Left renal pelvis (tissue), 4 donors: ENCODE data around the gene HLA-DMA. TPM values are rescaled to one million over a fixed set of nuclear protein-coding genes. Genes with fewer than 3 reads are reported as not detected.
"Not testable (repeated sequence)": the region's sequence is repeated elsewhere in the genome, so short reads cannot be mapped to it uniquely, and the experiment has no call there.

ENCODE experiments used
- DNase-seq, 4 donors: peaks; one replicate each; pipeline ENCODE4 v3.0.0-alpha.2; 2013; ENCODE audit warnings: low read depth in 4 of 4, low spot score in 3 of 4
- polyA plus RNA-seq, 4 donors: library from polyadenylated mRNA; unstranded; fragments of 120-200 nt; gene quantifications; one replicate each; pipeline ENCODE4 v1.2.1, GENCODE V29; 2013; ENCODE audit not compliant: insufficient read length in 4 of 4

The HLA-DMA gene
- polyA plus RNA-seq, 4 donors, result 6.2 to 18.5 (median 15.6) TPM

DNA sequence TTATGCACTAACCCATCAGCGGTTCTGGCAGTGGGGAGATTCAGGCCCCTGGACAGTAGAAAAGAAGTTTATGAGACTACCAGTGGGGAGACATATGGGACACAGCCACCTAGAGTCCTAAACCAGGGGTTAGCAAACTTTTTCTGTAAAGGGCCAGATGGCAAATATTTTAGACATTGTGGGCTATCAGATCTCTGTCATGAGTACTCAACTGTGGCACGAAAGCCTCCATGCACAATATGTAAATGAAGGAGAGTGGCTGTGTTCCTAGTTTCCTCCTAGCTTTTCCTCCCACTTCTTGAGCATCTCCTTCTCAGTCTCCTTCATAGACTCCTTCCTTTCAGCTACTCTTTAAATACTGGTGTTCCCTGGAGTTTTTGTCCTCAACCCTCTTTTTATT, 3.3 kb upstream of the HLA-DMA start:
- no peak for DNase-seq

- no peak for DNase-seq
These were observed 2.3 kb upstream of the HLA-DMA start for GRCh38 chr6:32954986-32955802.

DNA sequence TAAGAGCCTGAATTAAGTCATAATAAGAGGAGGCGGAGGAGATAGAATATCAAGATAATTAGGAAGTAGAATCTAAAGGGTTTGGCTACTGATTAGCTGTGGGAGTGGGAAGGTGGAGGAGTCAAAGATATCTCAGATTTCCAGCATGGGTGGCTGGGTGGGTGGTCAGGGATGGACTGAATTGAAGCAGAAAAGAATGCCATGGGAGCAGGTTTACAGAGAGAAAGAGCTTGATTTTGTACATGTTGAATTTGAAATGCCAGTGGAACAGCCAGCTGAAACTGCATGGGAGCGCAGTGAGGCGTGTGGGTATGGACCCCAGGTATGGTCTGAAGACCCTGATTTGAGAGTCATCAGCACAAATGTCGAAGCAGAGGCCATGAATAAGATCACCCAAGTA, 1.4 kb upstream of the HLA-DMA start:
- DNase-seq, result no peak

DNA sequence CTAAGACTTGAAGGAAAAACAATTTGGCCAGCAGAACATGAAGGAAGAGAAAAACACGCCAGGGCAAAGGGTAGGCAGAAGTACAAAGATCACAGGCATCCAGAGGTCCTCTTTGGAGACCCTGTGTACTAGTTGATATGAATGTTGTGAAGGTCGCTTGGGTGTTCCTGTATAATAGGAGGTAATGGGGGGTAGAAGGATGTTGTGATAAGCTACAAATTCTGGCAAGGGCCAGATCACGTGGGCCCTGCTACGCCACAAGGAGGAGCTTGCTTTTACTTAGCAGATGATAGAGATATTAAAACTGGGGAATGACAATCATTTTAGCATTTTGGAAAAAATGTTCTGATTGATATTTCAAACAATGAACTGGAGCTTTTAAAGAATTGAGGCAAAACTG, 878 bp upstream of the HLA-DMA start:
- no peak for DNase-seq

DNA sequence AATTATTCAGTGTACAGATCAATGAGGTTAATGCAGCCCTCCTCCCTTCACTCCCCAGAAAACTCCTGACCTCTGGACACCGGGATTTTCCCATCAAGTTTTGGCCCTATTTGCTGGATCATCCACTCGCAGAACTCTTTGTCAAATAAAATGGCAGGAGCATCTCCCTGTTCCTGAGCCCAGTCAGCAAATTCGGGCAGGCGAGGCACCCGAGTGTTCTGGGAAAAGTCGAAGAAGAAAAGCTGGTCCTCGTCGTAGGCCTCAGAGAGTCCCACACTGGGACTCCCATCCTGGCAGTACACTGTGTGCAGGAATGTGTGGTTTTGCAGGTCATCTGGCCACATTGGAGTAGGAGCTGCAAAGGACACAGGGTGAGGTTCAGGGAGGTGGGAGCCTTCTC, 2.4 kb downstream of the HLA-DMA start:
- DNase-seq, result no peak

DNA sequence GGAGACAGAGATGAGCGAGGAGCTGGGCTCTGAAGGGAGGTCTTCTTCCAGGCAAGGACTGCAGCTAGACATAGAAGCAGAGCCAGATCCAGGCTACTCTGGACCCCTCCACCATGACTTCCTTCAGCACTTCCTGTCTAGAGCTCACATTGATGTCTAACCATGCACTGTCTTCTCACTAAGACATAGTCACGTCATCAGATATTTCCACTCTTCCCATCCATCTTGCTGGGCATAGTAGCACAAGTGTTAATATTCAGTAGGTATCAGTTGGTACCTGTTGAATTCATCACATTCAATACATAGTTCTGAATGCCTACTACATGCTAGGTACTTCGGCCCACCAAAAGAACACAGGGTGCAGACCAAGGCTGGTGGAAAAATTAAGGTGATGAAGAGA, 2.9 kb downstream of the HLA-DMA start:
- no peak for DNase-seq

GRCh38 chr6:32949113-32949512, 3.8 kb downstream of the HLA-DMA start:
- no peak for DNase-seq

GRCh38 chr6:32947552-32948465, 5.1 kb downstream of the HLA-DMA start:
- DNase-seq, result no peak

- no peak for DNase-seq
These were observed 6.0 kb downstream of the HLA-DMA start for GRCh38 chr6:32946893-32947292.

- DNase-seq, result no peak
These were observed 6.9 kb downstream of the HLA-DMA start for GRCh38 chr6:32945953-32946352.

- DNase-seq, result no peak
These were observed 7.7 kb downstream of the HLA-DMA start for GRCh38 chr6:32945108-32945760.

DNA sequence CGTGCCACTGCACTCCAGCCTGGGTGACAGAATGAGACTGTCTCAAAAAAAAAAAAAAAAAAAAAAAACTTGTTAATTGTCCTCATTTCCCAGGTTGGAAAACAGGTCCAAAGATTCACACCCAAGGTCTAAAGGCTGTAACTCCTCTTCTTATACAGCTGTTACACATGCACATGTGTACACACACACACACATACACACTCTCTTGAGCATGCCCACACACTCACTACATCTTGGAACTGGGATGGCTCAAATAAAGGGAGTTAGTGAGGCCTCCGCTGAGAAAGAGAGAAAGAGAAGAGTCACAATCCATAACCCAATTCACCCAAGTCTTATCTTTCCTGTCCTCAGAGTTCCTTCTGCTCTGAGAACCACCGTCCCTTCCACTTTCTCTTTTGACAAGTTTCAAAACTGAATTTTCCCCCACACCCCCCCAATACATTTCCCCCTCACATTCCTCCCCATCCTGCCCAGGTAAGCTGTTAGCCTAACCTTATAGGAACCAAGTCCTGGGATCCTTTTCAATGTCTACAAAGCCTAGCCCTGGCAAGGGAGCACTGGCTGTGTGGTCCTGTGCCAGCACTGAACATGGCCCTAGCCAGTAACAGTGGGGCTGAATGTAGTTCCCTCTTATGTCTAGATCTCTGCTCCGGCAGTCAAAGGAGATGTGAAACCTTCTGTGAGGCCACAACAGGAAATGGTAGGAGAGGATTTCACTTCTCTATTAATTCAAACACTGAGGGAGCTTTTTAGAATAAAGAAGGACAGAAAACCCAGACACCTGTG, 8.8 kb downstream of the HLA-DMA start:
- DNase-seq, result no peak

DNA sequence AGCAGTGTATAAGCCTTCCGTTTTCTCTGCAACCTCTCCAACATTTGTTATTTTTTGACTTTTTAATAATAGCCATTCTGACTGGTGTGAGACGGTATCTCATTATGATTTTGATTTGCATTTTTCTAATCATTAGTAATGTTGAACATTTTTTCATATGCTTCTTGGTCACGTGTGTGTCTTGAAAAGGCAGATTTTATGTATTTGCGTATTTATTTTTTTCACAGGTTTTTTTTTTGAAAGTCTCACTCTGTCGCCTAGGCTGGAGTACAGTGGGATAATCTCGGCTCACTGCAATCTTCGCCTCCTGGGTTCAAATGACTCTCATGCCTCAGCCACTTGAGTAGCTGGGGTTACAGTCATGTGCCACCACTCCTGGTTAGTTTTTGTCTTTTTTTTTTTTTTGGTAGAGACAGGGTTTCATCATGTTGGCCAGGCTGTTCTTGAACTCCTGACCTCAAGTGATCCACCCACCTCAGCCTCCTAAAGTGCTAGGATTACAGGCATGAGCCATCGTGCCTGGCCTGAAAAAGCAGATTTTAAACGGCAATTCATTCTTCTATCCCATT, 10.3 kb downstream of the HLA-DMA start:
- not testable (repeated sequence) for DNase-seq

DNA sequence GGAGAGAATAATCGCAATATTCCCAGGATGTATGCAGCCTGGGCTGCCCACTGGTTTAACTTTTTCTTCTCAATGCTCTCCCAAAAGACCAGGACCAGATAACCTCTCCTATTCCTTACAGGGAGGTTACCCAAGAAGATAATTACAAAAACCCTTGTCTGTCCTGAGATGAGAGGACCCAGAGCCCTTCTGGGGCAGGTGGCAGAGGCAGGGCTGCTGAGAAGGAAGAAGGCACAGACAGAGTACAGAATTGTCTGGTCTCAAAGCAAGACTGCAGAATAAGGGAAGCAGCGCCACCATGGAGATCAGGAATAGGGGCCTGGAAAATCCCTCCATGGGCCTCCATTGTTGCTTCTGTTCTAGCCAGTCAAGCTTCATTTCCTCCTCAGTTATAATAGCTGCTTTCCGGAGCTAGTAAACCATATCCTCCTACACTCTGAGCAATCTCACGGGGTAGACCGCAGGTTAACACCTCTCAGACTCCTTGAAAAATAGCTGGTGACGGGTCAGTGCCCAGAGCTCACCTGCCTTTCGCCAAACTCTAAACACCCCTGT, 11.6 kb downstream of the HLA-DMA start:
- DNase-seq, result peak in 2 of 4 donors; percentile 52 to 66

DNA sequence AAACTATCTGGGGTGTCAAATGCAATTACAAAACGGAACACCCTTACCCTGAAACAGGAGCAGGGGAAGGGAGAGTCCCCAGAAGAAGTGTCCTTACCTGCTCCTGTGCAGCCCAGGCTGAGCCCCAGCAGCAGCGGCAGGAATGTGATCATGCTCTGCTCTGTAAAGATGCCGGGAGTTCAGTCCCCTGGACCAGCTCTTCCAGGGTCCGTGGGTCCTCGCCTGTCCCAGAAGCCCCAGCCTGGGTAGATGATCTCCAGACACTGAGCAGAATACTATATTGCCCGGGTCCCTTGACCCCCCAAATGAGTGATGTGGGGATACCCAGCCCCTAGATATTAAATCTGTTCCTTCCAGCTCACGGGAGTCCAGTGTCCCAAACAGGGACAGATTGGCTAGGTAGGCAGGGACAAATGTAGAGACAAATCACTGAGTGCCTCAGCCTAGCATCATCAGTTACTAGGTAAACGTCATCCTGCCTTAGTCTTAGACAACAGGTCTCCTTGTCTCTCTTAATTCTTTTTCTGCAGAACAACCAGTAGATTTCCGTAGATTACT, 12.2 kb downstream of the HLA-DMA start, which contains the start of gene HLA-DMB:
Gene HLA-DMB, minus strand, starts transcription at position 373 of the 558 bp plus-strand sequence. Its CDS starts 221 bp downstream, at position 152.
- DNase-seq, result peak in 3 of 4 donors; percentile 64 to 77 (median 72)

GRCh38 chr6:32938494-32938893, 14.4 kb downstream of the HLA-DMA start:
- no peak for DNase-seq

- no peak for DNase-seq
These were observed 15.7 kb downstream of the HLA-DMA start for GRCh38 chr6:32937230-32937633.

- DNase-seq, result peak in 1 of 4 donors; percentile 41
These were observed 16.4 kb downstream of the HLA-DMA start for GRCh38 chr6:32936239-32937152.
